Measurements from ENCODE around the gene CLCA2. TPM values are rescaled to one million over a fixed set of nuclear protein-coding genes. Genes with fewer than 3 reads are reported as not detected.

Gene CLCA2
- total and polyA plus RNA-seq, 2 donors (not counting 3 experiments of a cell fraction or from before 2014, with no cell fraction given) = 0.01 to 0.11 TPM

GRCh38 chr1:86409416-86410021 is 14.5 kb upstream of the CLCA2 start:
- H3K4me3 ChIP-seq (replicated peaks in 1 of 3; ENCODE audit: insufficient read depth in 1 of 3, low read depth in 1 of 3, low read length in 3 of 3) = no peak overlapping the region
- no peak for DNase-seq (ENCODE audit: low read depth, low spot score)
- no peak overlapping the region for H3K9ac ChIP-seq (replicated peaks; ENCODE audit: extremely low read depth, insufficient read depth, low read length)
- no peaks in the 10 kb centered on the region for H3K79me2 ChIP-seq (ENCODE audit: control insufficient read depth, insufficient read depth, low read length)
- intact Hi-C loops (cut with micrococcal nuclease) (no loop called here), dilution Hi-C loops (cut with MboI; ENCODE audit: extremely low pct_ligation_motif_present, low sequenced_read_pairs) (no loop called here)
- H3K4me2 ChIP-seq (ENCODE audit: insufficient read depth, low read length) = no peak overlapping the region
- no peak for FAIRE-seq
- POLR2A ChIA-PET = no interaction called here
- no peaks in the 10 kb centered on the region for H4K20me1 ChIP-seq (replicated peaks; ENCODE audit: control insufficient read depth, extremely low read depth, insufficient read depth, low read length)
- H3K9me1 ChIP-seq (replicated peaks; ENCODE audit: control insufficient read depth, extremely low read depth, insufficient read depth, low read length) = no peaks in the 10 kb centered on the region
- H3K27me3 ChIP-seq (ENCODE audit: control insufficient read depth in 2 of 2, insufficient read depth in 2 of 2, low read length in 2 of 2) = peaks cover 0 to 4% of the 10 kb centered on the region in 2 experiments
- no peaks in the 10 kb centered on the region for H3K9me3 ChIP-seq (replicated peaks; ENCODE audit: control insufficient read depth, insufficient read depth, low read length)
- no peaks in the 10 kb centered on the region for H3K36me3 ChIP-seq (ENCODE audit: control insufficient read depth in 2 of 2, extremely low read depth in 1 of 2, insufficient read depth in 2 of 2, low read length in 2 of 2)
- no peak overlapping the region for H3K27ac ChIP-seq (ENCODE audit: insufficient read depth, low read depth, low read length)
- H2AFZ ChIP-seq (ENCODE audit: low read depth, low read length) = no peak overlapping the region
- no peak for TF ChIP-seq CTCF (IDR thresholded peaks at IDR 0.05; ENCODE audit: extremely low read depth in 1 of 2, insufficient read depth in 1 of 2, low read depth in 1 of 2, low read length in 2 of 2)
- no peak for TF ChIP-seq JUN (IDR thresholded peaks at IDR 0.05; ENCODE audit: borderline replicate concordance, insufficient read depth, insufficient read length, low read depth)
- TF ChIP-seq EZH2 (IDR thresholded peaks at IDR 0.05; ENCODE audit: borderline replicate concordance, low read depth, low read length, severe bottlenecking) = no peak
- TF ChIP-seq, protein P1, sequence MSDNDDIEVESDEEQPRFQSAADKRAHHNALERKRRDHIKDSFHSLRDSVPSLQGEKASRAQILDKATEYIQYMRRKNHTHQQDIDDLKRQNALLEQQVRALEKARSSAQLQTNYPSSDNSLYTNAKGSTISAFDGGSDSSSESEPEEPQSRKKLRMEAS (IDR thresholded peaks at IDR 0.05; ENCODE audit: insufficient read depth, insufficient read length) = no peak
- TF ChIP-seq POLR2AphosphoS5 (IDR thresholded peaks at IDR 0.05; ENCODE audit: insufficient read depth, low read depth, low read length) = no peak
- no peak for TF ChIP-seq POLR2A (IDR thresholded peaks at IDR 0.05; ENCODE audit: low read depth, low read length)
- no peak for TF ChIP-seq MYC (IDR thresholded peaks at IDR 0.05; ENCODE audit: low read depth, low read length)
- TF ChIP-seq GATA2 (IDR thresholded peaks at IDR 0.05; ENCODE audit: insufficient read depth, insufficient read length, low read depth, low read length) = no peak
- TF ChIP-seq FOS (IDR thresholded peaks at IDR 0.05; ENCODE audit: borderline replicate concordance, insufficient read depth, low read length) = no peak
- H3K4me1 ChIP-seq (ENCODE audit: control insufficient read depth, extremely low read depth, insufficient read depth, low read length) = no peaks in the 10 kb centered on the region
- no TSS peak for BruUV-seq (replicated peaks)
- CTCF ChIA-PET = no interaction called here
